PFSK-1 (cell line): Measurements from ENCODE around the gene KCNK10.

Source experiments
- POLR2AphosphoS5 ChIP-seq: IDR thresholded peaks from 2 replicates; pipeline ENCODE4 v1.6.1; 2012; ENCODE audit warnings: low read depth, mild to moderate bottlenecking, control low read depth, low read length, moderate library complexity
- SIN3A ChIP-seq: IDR thresholded peaks from 2 replicates; pipeline ENCODE4 v1.6.1; 2012; ENCODE audit warnings: mild to moderate bottlenecking, low read length, moderate library complexity, borderline replicate concordance; ENCODE audit not compliant: insufficient read depth
- TAF1 ChIP-seq: IDR thresholded peaks from 2 replicates; pipeline ENCODE4 v1.6.1; 2012; ENCODE audit warnings: low read length, control low read depth, borderline replicate concordance; ENCODE audit not compliant: insufficient read depth
- TF ChIP-seq, protein P1 (sequence below), 2 experiments: IDR thresholded peaks; 2 replicates each; pipeline versions ENCODE4 v1.6.1 to v1.8.0; 2011 to 2012; ENCODE audit warnings: low read depth in 2 of 2, low read length in 2 of 2, control low read depth in 1 of 2, inconsistent platforms in 1 of 2, mild to moderate bottlenecking in 1 of 2, moderate library complexity in 1 of 2; ENCODE audit not compliant: insufficient read depth in 1 of 2

DNA sequence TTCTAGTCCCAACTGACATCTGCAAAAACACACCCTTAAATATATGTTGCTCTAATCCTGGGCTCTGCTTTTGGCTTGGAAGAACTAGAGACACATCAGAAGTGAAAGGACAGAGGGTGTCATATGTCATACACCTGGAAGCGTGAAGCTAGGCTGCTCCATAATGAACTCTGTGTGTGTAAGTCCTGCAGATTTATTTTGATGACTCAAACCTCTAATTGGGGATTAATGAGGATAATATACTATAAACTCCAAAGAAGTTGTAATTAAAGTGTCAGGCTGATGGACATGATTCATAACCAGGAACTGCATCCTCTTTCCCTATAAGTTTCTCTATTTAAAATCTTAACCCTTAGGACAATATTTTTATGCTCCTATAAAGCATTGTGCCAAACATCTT, 4.4 kb upstream of the KCNK10 start:
- TF ChIP-seq POLR2AphosphoS5 (no peak), TAF1 (no peak), SIN3A (no peak)
- TF ChIP-seq, protein P1, sequence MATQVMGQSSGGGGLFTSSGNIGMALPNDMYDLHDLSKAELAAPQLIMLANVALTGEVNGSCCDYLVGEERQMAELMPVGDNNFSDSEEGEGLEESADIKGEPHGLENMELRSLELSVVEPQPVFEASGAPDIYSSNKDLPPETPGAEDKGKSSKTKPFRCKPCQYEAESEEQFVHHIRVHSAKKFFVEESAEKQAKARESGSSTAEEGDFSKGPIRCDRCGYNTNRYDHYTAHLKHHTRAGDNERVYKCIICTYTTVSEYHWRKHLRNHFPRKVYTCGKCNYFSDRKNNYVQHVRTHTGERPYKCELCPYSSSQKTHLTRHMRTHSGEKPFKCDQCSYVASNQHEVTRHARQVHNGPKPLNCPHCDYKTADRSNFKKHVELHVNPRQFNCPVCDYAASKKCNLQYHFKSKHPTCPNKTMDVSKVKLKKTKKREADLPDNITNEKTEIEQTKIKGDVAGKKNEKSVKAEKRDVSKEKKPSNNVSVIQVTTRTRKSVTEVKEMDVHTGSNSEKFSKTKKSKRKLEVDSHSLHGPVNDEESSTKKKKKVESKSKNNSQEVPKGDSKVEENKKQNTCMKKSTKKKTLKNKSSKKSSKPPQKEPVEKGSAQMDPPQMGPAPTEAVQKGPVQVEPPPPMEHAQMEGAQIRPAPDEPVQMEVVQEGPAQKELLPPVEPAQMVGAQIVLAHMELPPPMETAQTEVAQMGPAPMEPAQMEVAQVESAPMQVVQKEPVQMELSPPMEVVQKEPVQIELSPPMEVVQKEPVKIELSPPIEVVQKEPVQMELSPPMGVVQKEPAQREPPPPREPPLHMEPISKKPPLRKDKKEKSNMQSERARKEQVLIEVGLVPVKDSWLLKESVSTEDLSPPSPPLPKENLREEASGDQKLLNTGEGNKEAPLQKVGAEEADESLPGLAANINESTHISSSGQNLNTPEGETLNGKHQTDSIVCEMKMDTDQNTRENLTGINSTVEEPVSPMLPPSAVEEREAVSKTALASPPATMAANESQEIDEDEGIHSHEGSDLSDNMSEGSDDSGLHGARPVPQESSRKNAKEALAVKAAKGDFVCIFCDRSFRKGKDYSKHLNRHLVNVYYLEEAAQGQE (IDR thresholded peaks at IDR 0.05; ENCODE audit: insufficient read depth in 1 of 2, low read depth in 2 of 2, low read length in 2 of 2): no peak
